NCI-H2107 treated with DMSO at 0.1 percent for 48 hours (cell line): ENCODE results near the gene WNT2B.

Experiments used
- DNase-seq: peaks from one replicate; lab custom pipeline; 2025; ENCODE audit not compliant: unreplicated experiment; lab: John Stamatoyannopoulos, UW

WNT2B gene

DNA sequence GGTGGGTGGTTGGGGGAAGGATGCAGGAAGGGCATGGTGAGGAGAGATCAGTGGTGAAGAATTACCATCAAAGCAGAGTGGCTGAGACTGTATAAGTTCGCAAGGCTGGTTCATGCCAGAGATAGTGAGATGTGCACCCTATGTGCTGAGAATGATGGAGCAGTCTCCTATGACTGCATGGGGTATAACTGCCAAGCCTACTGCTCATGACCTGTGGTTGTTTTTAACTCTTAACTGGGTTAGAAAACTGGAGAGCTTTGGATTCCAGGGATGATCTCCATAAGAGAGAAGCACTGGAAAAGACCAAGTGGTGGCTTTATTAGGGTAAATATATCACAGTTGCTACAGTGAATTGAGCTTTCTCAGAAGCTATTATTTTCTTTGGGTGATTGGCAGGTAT is 16.2 kb downstream of the WNT2B start:
- DNase-seq: no peak

DNA sequence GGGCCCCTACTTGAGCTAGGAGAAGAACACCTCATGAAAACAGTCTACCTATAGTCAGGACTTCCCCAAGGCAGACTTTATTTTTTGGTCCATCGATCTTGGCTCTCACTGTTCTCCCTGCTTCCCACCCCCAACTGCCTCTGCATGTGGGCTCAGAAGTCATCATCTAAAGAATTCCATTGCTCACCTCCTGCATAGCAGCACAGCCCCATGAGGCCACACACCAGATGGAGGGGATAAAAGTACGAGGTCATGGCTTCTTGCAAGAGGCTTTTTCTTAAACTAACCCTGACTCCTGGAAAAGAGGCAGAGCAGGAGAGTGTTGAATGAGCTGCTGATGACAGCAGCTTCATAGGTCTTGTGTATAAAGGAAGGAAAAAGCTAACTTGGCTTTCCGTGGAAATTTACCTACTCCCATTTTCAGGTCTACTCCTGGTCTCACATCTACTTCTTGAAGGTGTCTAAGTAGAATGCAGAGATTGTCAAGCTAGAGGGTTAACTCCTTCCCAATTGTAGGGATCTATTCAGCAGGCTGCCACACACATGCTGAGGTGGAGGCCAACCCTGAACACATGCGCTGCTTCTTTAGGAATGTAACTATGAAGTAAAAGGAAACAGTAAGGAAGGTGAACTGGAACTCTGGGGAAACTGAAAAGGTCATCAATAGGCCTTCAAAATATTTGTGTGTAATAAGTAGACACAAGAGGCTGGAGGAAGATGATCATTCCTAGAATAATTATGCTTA is 18.7 kb downstream of the WNT2B start:
- no peak for DNase-seq

DNA sequence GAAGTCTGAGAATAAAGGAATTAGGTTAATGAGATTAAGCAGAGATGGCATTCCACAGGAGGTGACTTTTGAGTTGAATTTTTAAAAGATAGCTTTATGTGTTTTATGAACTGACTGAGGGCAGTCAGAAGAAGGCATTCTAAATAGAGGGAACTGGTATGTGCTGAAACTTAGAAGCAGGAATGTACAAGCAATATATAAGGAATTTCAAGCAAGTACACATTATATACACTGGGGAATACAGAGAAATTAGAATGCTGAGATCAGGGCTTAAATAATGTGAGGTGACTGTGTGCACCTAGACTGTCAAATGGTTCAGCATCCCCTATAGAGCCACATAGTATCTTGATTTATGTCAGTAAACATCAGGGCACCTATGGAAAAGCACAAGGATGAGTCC is 19.3 kb downstream of the WNT2B start:
- no peak for DNase-seq

DNA sequence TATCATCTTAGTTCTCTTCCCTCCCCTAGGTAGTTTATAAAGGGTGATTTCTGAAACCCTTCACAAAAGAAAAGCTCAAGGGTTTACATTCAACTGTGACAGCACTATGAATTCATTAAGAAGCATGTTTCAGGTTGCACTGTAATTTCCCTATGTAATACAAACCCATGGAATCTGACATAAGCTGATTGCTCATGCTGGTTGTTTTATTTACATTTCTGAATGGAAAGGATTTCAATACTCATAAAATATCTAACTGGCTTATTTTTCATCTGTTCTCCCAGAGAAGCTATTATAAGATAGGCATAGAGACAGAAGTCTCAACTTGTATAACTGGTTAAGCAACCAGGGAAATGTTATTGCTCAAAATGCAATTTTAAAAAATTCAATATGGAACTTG is 20.5 kb downstream of the WNT2B start:
- peak; percentile 82 for DNase-seq

DNA sequence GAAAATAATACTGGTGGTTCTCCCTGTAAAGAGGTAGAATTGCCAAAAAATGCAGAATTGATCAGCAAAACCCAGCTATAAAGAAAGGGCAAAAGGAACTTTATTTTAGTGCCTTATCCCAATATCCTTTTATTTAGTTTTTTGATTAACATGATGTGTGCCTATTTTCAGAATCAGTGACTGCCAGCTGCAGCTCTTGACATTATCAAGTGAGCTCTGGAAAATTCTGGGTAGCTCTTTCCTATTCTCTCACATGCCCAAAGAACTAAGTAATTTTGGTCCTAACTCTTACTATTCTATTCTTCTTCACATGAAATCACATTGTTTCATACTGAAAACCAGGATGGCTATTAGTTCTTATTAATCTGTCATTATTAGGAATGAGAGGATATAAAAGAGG is 22.1 kb downstream of the WNT2B start:
- DNase-seq: no peak

DNA sequence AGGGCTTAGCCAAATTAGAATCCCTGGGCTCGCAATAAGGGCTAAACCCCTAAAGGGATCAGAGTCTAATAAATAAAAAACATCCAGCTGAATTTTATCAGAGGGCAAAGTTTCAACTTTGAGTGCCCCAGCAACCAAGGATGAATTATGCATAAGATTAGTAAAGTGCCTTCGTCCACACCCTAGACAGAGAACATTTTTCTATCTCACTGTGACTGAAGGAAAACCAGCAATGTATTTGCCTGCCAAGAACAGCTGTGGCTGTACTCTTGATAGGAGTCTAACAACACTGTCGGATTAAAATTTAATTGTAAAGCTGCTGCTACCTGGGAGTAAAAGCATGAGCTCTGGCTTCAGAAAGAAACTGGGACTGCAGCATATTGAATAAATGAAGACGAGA is 23.3 kb downstream of the WNT2B start:
- no peak for DNase-seq

DNA sequence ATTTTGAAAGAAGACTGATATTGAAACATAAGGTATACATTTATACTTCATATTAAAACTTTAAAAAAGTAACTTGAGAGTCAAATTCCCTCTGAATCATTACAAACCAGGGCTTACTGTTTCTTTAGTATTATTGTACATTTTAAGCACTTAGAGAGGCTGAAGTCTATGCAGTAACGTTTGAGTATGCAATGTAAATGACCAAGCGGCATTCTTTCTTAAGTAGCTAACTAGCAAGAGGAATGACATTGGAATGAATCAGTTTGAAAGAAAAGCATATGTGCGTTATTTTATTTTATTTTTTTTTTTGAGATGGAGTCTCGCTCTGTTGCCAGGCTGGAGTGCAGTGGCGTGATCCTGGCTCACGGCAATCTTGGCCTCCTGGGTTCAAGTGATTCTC is 24.3 kb downstream of the WNT2B start:
- DNase-seq: no peak

DNA sequence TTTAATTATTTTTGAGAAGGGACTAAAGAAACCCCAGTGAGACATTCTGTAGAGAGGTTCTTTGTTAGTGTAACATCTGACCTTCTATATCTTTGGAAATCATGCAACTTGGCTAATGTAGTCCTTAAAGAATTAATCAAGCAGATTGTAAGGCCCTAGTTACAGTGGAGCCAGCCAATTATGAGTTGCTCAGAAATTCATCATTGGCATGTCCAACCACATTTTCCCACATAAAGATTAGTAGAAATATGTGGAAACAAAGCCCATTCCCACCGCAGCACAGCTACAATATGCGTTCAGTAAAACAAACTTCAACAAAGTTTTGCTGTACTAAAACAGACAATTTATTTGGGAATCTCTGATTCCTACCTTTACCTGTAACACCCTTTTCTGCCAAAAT is 27.8 kb downstream of the WNT2B start:
- DNase-seq: no peak

DNA sequence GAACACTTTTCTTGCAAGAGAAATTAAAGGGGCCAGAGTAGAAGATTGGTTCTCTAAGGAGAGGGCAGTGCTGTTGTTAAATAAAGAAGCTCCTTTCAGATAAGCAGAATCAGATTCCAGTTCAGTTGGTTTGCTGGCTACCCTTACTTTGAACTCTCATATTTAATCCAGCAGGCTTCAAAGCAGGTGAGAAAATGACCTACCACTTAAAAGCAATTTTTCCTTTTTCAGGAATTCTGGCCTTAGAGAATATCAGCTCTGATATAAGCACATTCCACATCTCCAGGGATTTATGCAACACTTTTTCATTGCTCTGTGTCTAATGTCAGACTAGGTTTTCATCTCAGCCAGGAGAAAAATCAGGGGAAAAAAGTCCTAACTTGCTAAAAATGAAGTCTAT is 28.7 kb downstream of the WNT2B start:
- DNase-seq: no peak

DNA sequence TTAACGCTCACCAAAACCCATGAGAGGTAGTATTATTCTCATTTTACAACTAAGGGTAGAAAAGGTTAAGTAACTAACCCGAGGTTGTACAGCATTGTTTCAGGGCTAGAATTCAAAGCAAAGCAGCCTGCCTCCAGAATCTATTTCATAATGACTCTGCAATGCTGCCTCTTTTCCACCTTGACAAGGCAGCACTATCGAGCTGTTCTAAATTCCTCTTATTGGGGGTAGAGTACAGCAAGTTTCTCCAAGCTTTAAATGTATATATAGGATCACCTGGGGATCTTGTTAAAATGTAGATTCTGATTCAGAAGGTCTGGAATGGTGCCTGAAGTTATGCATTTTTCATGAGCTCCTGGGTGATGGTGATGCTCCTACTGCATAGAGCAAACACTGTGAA is 30.1 kb downstream of the WNT2B start:
- no peak for DNase-seq

DNA sequence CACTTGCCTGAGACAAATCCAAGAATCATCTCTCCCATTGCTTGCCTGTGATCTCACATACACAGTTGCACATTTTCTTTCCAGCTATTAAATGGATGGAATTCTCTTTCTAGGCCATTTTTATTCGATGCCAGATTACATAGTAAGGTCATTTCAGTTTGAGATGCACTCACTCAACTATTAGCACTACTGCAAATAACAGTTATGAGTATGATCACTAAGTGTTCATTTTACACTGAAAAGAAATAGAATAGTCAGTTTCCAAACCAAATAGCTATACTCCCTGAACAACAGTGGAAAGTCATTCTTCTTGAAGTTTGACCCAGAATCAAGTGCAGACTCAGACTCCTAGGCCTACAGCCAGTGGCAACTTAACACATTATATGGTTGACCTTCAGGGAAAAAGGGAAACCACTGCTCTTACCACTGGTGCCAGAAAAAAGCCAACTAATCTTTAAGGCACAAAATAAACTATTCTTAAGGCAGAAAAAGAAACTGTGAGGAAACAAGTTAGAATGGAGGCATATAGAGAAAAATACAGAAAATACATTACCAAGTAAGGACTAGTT is 31.5 kb downstream of the WNT2B start:
- no peak for DNase-seq

DNA sequence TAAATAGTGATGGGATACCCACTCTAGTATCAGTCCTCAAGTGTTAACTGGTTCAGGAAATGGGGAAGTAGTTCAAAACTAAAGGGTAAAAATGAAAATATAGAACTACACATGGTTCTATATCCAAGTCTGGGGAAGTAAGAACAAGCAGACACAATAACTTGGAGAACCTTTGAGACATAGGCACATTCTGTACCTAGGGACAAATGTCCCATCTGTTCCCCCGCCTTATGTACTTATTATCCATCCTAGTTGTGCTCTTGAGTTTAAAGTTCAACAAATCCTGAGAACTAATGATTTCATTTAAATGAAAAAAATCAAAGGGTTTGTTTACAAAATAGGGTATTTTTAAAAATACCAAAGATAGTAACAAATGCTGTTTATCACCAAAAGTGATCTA is 32.5 kb downstream of the WNT2B start:
- DNase-seq: no peak

DNA sequence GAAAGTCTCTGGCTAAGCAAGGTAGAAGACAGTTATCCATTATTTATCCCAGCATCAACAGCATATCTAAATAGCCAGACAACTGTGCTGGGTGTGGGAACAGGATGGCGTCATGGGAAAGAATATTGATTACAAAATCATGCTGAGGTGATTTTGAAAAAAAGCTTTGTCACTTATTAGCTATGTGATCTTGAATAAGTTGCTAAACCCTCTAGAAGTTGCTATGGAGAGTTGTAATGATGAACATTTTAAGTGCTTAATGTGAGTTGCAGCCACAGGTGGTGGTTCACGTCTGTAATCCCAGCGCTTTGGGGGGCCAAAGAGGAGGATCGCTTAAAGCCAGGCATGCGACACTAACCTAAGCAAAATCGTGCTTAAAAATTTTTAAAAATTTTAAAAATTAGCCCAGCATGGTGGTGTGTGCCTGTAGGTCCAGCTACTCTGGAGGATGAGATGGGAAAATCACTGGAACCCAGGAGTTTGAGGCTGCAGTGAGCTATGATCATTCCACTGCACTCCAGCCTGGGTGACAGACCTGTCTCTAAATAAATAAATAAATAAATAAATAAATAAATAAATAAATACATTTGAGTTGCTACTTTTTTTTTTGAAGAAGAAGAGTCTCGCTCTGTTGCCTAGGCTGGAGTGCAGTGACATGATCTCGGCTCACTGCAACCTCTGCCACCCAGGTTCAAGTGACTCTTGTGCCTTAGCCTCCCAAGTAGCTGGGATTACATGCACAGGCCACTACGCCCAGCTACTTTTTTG is 33.6 kb downstream of the WNT2B start:
- DNase-seq: no peak

DNA sequence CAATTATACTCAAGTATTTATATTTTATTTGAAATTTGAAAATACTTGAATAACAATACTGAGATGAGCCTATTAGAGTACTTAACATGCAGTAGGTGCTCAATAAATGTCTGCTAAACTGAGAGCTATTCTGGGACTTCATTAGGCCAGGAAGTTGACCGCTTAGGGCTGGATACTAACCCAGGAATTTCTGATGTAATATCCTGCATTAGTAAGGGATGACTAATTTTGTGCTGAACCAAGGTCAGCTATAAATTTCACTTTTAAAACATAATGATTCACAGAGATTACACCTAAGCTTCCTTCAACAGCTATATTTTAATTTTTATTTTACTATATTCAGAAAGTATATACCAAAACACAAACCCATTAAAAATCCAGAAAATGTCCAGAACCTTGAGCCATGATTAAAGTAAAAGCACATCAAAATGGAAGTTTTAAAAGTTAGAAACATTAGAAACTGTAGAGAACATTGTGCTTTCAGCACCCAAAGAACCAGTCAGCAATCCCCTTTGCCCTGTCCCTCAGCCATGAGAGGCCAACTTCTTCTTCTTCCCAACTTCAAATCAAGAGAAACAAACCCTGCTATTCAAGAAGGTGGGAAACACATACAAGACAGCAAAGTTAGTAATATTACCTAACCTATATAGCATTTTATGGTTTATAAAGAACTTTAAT is 35.4 kb downstream of the WNT2B start:
- no peak for DNase-seq

DNA sequence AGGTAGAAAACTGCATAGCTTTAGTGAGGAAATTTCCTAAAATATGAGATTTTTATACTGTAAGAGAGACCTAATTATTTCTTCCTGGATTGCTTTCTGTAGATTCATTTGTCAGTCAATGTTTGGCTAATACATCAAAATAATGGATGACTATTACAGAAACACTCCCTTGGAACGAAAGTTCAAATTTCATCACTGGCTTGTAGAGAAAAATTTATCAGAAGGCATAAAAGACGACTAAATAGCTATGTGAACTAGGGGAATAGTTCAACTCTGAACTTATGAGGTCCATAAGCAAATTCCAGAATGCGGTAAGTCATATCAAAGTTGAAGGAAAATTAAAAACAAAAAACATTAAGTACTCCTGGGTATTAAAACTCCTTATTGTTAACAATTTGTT is 36.0 kb downstream of the WNT2B start:
- DNase-seq: no peak

DNA sequence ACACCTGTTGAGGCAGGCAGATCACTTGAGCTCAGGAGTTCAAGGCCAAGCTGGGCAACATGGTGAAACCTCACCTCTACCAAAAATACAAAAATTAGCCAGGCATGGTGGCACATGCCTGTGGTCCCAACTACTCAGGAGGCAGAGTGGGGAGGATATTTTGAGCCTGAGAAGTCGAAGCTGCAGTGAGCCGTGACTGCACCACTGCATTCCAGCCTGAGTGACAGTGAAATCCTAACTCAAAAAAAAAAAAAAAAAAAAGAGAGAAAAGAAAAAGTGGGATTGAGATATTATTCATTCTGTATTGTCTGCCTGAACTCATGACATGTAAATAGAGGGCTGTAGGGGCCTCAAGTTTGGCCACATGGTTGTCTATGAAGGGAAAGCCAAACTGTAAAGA is 37.3 kb downstream of the WNT2B start:
- DNase-seq: no peak

DNA sequence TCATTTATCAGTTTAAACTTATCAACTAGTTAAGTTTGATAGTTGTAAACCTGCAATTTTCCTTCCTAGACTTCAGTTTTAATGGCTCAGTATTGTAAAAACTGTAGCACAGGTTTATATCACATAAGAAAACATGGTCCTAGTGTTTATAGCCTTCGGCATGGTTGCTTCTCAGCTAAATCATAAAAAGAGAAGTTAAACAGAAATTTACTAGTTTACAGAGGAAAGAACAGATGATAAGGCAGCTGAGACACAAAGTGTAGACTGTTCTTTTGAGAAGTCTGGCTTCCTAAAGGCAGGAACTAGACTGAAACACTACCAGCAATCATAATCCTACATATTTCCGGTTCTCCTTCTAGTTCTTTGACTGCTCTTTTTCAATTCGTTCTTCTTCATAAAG is 39.8 kb downstream of the WNT2B start:
- no peak for DNase-seq

DNA sequence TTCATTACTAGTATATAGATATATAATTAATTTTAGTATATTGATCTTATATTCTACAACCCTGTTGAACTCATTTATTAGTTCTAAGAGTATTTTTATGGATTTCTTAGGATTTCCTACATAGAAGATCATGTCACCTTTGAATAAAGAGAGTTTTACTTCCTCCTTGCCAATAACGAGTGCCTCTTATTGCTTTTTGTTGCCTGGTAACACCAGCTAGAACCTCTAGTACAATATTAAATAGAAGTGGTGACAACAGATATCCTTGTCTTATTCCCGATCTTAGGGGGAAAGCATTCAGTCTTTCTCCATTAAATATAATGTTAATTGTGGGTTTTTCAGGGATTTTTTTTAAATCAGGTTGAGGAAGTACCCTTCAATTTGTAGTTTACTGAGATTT is 40.8 kb downstream of the WNT2B start:
- no peak for DNase-seq

DNA sequence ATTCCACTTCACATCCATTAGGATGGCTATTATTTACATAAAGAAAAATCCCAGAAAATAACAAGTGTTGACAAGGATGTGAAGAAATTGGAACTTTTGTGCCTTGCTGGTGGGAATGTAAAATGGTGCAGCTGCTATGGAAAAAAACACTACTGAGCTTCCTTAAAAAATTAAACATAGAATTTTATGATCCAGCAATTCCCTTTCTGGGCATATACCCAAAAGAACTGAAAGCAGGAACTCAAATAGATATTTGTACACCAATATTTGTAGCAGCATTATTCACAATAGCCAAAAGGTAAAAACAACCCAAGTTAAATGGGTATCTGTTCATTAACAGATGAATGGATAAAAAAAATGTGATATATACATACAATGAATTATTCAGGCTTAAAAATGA is 45.6 kb downstream of the WNT2B start:
- no peak for DNase-seq

DNA sequence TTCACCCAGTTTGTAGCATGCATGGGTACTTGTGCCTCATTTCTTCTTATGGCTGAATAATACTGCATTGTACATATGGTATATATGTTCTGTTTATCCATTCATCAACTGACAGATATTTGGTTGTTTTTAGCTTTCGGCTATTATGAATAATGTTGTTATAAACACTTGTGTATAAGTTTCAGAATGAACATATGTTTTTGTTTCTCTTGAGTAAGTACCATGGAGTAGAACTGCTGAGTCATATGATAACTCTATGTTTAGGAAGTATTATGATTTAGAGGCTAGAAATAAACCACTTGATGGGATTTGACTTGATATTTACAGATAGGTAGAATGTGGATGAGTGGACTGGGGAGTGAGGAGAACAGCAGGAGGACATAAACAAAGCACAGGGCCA is 48.6 kb downstream of the WNT2B start:
- no peak for DNase-seq

DNA sequence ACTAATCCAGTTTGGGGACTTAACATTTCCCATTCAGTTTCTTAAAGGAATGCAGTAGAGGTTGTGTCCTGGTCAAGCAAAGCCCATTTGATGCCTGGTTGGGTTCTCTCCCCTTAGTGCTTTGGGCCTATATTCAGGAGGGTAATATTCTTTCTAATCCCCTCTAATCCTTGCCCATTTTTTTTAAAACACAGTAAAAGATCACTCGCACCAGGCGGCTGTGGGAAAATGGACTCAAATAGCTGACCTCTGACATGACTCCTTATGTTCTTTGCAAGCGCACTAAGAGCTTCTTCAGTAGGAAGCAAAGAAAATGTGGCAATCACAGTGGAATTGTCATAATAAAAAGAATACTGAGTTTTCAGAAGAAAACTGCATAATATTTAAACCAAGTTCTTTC is 49.9 kb downstream of the WNT2B start:
- DNase-seq: no peak

DNA sequence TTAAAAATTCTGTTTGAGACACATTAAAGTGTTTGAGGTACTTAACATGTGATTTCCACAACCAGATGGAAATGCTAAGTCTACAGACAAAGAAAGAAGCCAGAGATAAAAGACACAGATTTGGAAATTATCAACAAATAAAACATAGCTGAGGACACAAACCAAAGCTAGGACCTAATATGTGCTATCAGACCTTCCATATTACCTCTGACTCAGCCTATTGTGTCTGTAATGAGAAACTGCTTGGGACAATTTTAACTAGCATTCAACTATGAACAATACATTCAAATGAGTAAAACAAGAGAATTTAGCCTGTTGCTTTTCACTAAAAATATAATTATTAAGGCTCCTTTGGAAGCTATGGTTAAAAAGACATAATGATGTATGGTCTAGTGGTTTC is 54.6 kb downstream of the WNT2B start:
- no peak for DNase-seq
